Skeletal muscle satellite cell (primary cell): ENCODE data around the gene LRFN5.
"Not testable (repeated sequence)": the region's sequence is repeated elsewhere in the genome, so short reads cannot be mapped to it uniquely, and the experiment has no call there.

Source experiments
- H3K27me3 ChIP-seq: 2 replicates; pipeline ENCODE4 v1.7.0; 2013; ENCODE audit warnings: low read length; ENCODE audit not compliant: control insufficient read depth, insufficient read depth
- H3K36me3 ChIP-seq: 2 replicates; pipeline ENCODE4 v1.7.0; 2013; ENCODE audit warnings: mild to moderate bottlenecking, control low read depth, low read length; ENCODE audit not compliant: insufficient read depth
- H3K4me1 ChIP-seq: 2 replicates; pipeline ENCODE4 v1.7.0; 2013; ENCODE audit warnings: low read length; ENCODE audit not compliant: control insufficient read depth, insufficient read depth
- H3K4me2 ChIP-seq: 2 replicates; pipeline ENCODE4 v1.7.0; 2013; ENCODE audit warnings: mild to moderate bottlenecking, low read length
- H3K4me3 ChIP-seq: 2 replicates; pipeline ENCODE4 v1.7.0; 2013; ENCODE audit warnings: low read length
- H3K9ac ChIP-seq: 2 replicates; pipeline ENCODE4 v1.7.0; 2013; ENCODE audit warnings: mild to moderate bottlenecking, low read depth, low read length, moderate library complexity
- H3K9me3 ChIP-seq: replicated peaks from 2 replicates; pipeline ENCODE4 v1.7.0; 2013; ENCODE audit warnings: mild to moderate bottlenecking, control low read depth, low read length

LRFN5 gene

DNA sequence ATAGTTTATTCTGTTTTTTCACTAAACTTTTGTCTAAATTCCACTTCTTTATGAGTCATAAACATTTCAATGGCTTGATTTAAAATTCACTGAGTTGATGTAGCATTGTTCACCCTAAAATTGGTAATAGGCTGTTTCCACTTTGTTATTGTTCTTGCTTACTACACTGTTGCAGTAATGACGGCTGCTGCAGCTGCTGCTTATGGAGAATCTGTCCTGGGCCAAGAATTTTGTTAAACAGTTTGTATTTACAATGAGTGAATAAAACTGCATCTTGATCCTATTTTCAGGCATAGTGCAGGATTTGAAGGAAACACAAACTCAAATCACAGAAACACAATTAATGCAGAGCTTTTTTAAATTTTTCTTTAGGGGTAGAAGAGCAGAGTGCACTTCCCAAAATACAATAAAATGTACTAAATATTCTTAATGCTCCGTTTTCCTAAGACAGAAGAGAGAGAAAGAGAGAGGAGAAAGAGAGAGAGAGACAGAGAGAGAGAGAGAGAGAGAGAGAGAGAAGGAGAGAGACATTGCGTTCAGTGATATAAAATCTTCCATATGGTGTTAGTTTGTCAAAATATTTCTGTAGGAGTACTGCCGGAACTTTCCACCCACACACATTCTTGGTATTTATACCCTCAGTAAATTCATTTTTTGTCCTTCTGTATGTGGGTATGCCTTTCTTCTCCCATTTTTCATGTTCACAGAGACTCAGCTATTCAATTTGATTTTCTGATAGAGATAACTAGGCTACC, 266.4 kb downstream of the LRFN5 start:
- Histone ChIP-seq H3K27me3 (no peaks in the 10 kb centered on the region), H3K4me3 (no peak overlapping the region), H3K4me2 (no peak overlapping the region), H3K36me3 (no peaks in the 10 kb centered on the region), H3K9ac (no peak overlapping the region), H3K9me3 (peaks cover 4% of the 10 kb centered on the region), H3K4me1 (no peaks in the 10 kb centered on the region)

DNA sequence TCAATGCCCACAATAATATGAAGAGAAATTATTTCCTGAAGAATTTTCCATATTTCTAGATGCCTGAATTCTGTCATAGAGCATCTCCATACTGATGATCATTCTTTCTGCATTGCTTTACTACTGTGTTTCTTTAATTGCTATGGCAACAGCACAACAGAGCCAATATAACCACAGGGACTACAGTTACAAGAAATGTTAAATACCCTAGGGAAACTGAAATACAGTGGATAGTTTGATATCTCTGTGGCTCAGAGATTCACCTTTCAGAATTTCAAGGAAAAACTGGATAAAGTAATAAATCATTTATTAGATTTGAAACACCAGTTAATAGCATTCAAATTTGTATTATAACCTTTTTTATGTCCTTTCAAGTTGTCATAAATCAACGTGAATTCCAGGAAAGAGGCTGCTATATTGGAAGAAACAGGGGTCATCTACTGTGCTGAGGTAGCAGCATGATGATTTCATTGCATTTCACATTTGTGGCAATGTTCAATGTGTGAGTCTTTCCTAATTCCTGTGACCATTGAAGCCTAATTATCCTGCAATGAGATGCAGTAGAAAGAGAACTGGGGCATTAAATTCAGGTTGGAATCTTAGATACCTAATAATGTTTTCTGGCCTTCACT, 267.1 kb downstream of the LRFN5 start:
- Histone ChIP-seq H3K9ac (no peak overlapping the region), H3K9me3 (peaks cover 4% of the 10 kb centered on the region), H3K4me3 (no peak overlapping the region), H3K27me3 (no peaks in the 10 kb centered on the region), H3K36me3 (no peaks in the 10 kb centered on the region), H3K4me1 (no peaks in the 10 kb centered on the region), H3K4me2 (no peak overlapping the region)

DNA sequence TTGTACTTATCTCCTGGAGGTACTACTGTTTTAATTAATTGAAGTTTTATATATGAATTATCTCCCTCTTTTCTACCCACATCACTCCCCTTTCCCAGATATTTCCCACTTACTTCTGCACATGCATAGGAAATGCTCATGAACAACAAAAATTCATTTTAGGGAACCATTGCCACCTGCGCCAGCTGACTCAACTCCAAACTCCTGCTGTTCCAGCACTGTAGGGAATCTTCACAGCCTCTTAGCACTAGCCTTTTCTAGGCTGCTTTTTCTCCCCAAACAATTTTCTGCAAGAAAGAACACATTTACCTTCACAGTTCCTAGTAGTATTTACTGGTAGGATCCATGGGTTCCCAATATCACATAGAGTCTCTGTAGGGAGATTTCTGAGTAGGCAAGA, 268.4 kb downstream of the LRFN5 start:
- Histone ChIP-seq H3K27me3 (no peaks in the 10 kb centered on the region), H3K9ac (no peak overlapping the region), H3K9me3 (peaks cover 2% of the 10 kb centered on the region), H3K4me3 (no peak overlapping the region), H3K4me2 (no peak overlapping the region), H3K36me3 (no peaks in the 10 kb centered on the region), H3K4me1 (no peaks in the 10 kb centered on the region)

DNA sequence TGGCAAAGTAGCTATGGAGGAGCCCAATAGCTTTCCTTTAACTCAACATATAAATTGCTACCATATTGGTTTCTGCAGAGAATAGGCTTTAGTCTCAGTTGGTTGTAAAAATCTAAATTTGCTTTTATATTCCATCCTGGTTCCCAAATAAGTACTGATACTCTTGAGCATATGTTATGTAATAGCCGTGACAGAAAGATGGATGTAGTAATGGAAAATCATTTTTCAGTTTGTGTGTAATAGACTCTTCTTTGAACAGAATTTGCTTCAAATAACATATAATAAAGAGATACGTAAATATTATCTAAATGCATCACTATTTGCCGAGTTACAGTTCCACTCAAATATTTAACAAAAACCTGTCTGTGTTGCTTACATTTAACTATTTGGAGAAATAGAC, 271.6 kb downstream of the LRFN5 start:
- Histone ChIP-seq H3K27me3 (no peaks in the 10 kb centered on the region), H3K9ac (no peak overlapping the region), H3K9me3 (no peaks in the 10 kb centered on the region), H3K4me3 (no peak overlapping the region), H3K36me3 (no peaks in the 10 kb centered on the region), H3K4me1 (no peaks in the 10 kb centered on the region), H3K4me2 (no peak overlapping the region)

DNA sequence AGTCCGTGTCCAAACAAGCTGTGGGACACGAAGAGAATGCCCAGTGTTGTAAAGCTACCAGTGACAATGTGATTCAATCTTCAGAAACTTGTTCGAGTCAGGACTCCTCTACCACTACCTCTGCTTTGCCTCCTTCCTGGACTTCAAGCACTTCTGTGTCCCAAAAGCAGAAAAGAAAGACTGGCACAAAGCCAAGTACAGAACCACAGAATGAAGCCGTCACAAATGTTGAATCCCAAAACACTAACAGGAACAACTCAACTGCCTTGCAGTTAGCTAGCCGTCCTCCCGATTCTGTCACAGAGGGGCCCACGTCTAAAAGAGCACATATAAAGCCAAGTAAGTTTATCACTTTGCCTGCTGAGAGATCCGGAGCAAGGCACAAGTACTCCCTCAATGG, 284.9 kb downstream of the LRFN5 start:
- H3K9me3 ChIP-seq = peaks cover under 1% of the 10 kb centered on the region
- H3K9ac ChIP-seq = no peak overlapping the region
- no peaks in the 10 kb centered on the region for H3K4me1 ChIP-seq
- H3K4me2 ChIP-seq = no peak overlapping the region
- H3K36me3 ChIP-seq = no peaks in the 10 kb centered on the region
- H3K27me3 ChIP-seq = no peaks in the 10 kb centered on the region
- no peak overlapping the region for H3K4me3 ChIP-seq

DNA sequence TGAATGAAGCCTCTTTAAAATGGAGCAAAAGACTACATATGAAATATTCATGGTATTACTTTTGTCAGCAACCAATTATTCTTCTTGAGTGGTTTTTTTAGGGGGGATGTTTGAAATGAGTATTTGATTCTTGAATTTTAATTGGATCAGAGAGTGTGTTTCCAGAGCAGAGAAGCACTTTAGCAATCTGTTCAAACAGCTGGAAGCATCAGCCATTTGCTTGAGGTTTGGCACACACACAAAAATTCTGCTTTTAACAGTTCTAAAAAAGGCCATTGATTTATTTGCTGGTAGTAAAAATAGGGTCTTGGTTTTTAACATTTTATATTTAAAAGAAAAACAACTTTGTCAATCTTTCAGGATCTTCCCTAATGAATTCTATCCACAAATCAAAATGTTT, 292.7 kb downstream of the LRFN5 start:
- H3K4me3 ChIP-seq = no peak overlapping the region
- H3K27me3 ChIP-seq = no peaks in the 10 kb centered on the region
- no peaks in the 10 kb centered on the region for H3K36me3 ChIP-seq
- no peak overlapping the region for H3K9ac ChIP-seq
- no peak overlapping the region for H3K4me2 ChIP-seq
- no peaks in the 10 kb centered on the region for H3K9me3 ChIP-seq
- no peaks in the 10 kb centered on the region for H3K4me1 ChIP-seq

DNA sequence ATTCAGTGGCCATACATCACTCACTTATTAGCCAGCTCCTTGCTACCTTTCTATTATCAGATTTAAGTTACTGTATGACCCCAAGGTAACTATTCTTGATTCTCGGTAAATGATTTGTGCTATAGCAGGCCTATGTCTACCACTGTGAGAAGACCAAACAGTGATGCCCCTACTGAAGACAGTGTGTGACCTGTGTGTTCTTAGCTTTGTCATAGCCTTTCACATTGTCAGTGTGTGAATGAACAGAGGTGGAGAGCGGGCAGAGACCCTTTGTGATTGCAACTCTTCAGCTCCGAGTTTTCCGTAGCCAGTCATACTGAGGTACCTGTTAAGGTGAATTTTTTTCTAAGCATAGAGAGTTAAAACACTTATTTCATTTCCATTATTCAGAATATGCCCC, 294.0 kb downstream of the LRFN5 start:
- Histone ChIP-seq H3K27me3 (no peaks in the 10 kb centered on the region), H3K4me2 (no peak overlapping the region), H3K9me3 (no peaks in the 10 kb centered on the region), H3K36me3 (no peaks in the 10 kb centered on the region), H3K4me1 (no peaks in the 10 kb centered on the region), H3K4me3 (no peak overlapping the region), H3K9ac (no peak overlapping the region)

DNA sequence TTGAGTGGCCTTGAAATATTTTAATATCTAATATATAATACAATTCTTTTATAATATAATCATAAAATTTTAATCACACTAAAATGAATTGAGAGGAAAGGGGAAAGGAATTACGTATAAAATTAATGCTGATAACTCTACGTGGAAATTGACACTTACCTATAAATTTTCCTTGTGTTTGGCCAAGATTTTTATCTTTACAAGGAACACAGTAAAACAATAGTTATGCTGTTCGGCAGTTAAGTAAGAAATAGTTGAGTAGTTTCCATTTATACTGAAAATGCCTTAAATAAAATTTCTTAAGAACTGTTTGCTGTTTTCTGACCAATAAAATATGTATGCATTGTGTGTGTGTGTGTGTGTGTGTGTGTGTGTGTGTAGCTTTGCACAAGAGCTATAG, 294.4 kb downstream of the LRFN5 start:
- Histone ChIP-seq H3K36me3 (no peaks in the 10 kb centered on the region), H3K4me3 (no peak overlapping the region), H3K9me3 (no peaks in the 10 kb centered on the region), H3K9ac (no peak overlapping the region), H3K27me3 (no peaks in the 10 kb centered on the region), H3K4me1 (no peaks in the 10 kb centered on the region), H3K4me2 (no peak overlapping the region)

DNA sequence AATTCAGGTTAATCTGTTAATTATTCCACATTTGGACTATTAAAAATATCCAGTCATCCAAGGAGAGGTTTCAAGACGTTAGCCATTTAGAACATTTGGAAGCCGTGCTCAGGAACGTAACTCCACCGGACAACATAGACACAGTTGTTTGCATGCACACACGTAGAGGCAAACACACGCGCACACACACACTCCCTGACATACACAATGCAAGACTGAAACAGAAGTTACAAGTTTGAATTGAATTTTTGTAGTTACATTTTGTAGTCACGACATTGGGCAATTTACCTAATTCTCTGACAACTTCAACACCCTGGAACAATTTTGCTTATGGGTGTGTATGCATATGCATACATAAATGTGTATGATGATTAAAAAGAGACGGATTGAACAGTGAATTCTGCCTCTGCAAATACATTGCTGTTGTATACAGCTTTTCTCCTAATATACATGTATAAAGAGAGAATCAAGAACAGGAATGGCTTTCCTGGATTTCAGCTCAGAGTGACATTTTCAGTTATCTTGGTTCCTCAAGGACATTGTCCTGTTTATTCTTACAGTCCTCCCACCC, 298.8 kb downstream of the LRFN5 start:
- Histone ChIP-seq H3K4me2 (no peak overlapping the region), H3K4me1 (no peaks in the 10 kb centered on the region), H3K36me3 (no peaks in the 10 kb centered on the region), H3K4me3 (no peak overlapping the region), H3K27me3 (no peaks in the 10 kb centered on the region), H3K9me3 (no peaks in the 10 kb centered on the region), H3K9ac (no peak overlapping the region)

DNA sequence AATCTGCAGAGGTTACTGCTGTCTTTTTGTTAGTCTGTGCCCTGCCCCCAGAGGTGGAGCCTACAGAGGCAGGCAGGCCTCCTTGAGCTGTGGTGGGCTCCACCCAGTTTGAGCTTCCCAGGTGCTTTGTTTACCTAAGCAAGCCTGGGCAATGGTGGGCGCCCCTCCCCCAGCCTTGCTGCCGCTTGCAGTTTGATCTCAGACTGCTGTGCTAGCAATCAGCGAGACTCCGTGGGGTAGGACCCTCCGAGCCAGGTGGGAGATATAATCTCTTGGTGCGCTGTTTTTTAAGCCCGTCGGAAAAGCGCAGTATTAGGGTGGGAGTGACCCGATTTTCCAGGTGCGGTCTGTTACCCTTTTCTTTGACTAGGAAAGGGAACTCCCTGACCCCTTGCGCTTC, 304.5 kb downstream of the LRFN5 start:
- H3K9me3 ChIP-seq, H3K9ac ChIP-seq, H3K36me3 ChIP-seq, H3K4me3 ChIP-seq, H3K4me2 ChIP-seq, H3K27me3 ChIP-seq, H3K4me1 ChIP-seq: not testable (repeated sequence)

DNA sequence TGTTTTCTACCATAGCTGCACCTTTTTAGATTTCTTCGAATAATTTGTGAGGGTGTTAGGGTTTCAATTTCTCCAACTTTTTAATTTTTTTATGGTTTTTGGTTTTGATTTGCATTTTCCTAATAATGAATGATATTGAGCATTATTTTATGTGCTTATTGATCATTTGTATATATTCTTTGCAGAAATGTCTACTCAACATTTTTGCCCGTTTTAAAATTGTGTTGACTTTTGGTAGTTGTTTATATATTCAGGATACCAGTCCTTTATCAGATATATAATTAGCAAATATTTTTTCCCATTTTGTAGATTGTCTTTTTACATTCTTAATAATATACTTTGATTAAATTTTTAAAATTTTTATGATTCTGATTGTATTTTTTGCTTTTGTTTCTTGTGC, 306.7 kb downstream of the LRFN5 start:
- Histone ChIP-seq H3K4me3 (no peak overlapping the region), H3K36me3 (no peaks in the 10 kb centered on the region), H3K4me1 (no peaks in the 10 kb centered on the region), H3K9ac (no peak overlapping the region), H3K27me3 (no peaks in the 10 kb centered on the region), H3K9me3 (no peaks in the 10 kb centered on the region), H3K4me2 (no peak overlapping the region)

DNA sequence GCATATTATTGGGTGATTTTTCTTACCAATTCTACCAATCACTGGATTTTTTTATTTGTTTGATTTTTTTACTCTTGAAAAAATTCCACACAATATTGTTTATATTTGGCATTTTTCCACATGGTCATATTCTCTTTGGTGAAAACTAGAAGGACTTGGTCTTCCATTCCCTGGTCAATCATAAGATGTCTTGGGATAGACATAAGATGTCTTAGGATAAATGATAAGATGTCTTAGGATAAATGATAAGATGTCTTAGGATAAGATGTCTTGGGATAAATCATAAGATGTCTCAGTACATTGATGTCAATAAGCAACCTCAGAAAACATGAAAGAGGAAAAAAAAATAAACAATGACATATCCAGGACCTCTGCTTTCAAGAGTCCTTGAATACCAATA, 309.1 kb downstream of the LRFN5 start:
- H3K4me3 ChIP-seq = no peak overlapping the region
- H3K27me3 ChIP-seq = no peaks in the 10 kb centered on the region
- H3K9ac ChIP-seq = no peak overlapping the region
- H3K36me3 ChIP-seq = no peaks in the 10 kb centered on the region
- no peak overlapping the region for H3K4me2 ChIP-seq
- H3K9me3 ChIP-seq = no peaks in the 10 kb centered on the region
- no peaks in the 10 kb centered on the region for H3K4me1 ChIP-seq
